Stomach (tissue), 9 donors: ENCODE measurements around the gene SCP2. TPM values are rescaled to one million over a fixed set of nuclear protein-coding genes. Genes with fewer than 3 reads are reported as not detected.
A peak's percentile ranks its signal among the peaks of the same experiment; 100 is the strongest.

Source experiments
- DNase-seq, 2 donors: peaks; one replicate each; pipeline versions ENCODE4 v3.0.0 to v3.0.0-alpha.2; 2013 to 2019
- H3K27ac ChIP-seq, 5 donors: fragments of 200-600 bp in 4 of 5; sonication (generic) in 4 of 5; one replicate each; pipeline ENCODE4 v1.5.1; 2013 to 2019; ENCODE audit warnings: mild to moderate bottlenecking in 1 of 5, moderate library complexity in 1 of 5
- H3K27me3 ChIP-seq, 3 donors: fragments of 200-600 bp; sonication (generic); one replicate each; pipeline ENCODE4 v1.5.1; 2017 to 2019; ENCODE audit warnings: mixed run types in 1 of 3
- H3K36me3 ChIP-seq, 4 donors: fragments of 200-600 bp; sonication (generic); 1 replicate in 3 of 4; 2 replicates in 1 of 4; pipeline ENCODE4 v1.5.1; 2016 to 2019
- H3K4me1 ChIP-seq, 4 donors: fragments of 200-600 bp; sonication (generic); one replicate each; pipeline ENCODE4 v1.5.1; 2016 to 2019
- H3K4me3 ChIP-seq, 4 donors: fragments of 200-600 bp; sonication (generic) in 3 of 4; one replicate each; pipeline ENCODE4 v1.5.1; 2016 to 2019; ENCODE audit warnings: mild to moderate bottlenecking in 1 of 4
- H3K9me3 ChIP-seq, 4 donors: fragments of 200-600 bp; sonication (generic); one replicate each; pipeline ENCODE4 v1.5.1; 2016 to 2019
- EP300 ChIP-seq: sonication (generic); formaldehyde crosslinking; IDR thresholded peaks from one replicate; pipeline ENCODE4 v1.6.1; 2017; ENCODE audit warnings: antibody characterized with exemption
- POLR2A ChIP-seq, 4 donors: fragments of 450-650 bp; IDR thresholded peaks; one replicate each; pipeline ENCODE4 v1.6.1; 2016; ENCODE audit warnings: antibody characterized with exemption in 4 of 4, control low read depth in 2 of 4, mild to moderate bottlenecking in 1 of 4, moderate library complexity in 1 of 4
- POLR2AphosphoS5 ChIP-seq, 3 donors: sonication (generic); formaldehyde crosslinking; IDR thresholded peaks; one replicate each; pipeline ENCODE4 v1.6.1; 2016; ENCODE audit warnings: antibody characterized with exemption in 3 of 3
- whole genome bisulfite sequencing, 5 donors: extraction: QIAGEN DNeasy Blood & Tissue Kit in 3 of 5; methylation state at CpG; one replicate each; pipeline versions ENCODE4 v1.1.5 to v1.1.7; 2013 to 2018; 5-methylcytosine and 5-hydroxymethylcytosine counted together
- intact Hi-C: fragments of 100-400 bp; cut with DNase I; formaldehyde crosslinking; loops from one replicate; pipeline ENCODE4 v1.15.1; 2023; ENCODE audit warnings: low total_unique reads
- polyA plus RNA-seq, 3 donors: library from polyadenylated mRNA; stranded (reverse); fragments of 200-250 nt; gene quantifications; one replicate each; pipeline ENCODE4 v1.2.3, GENCODE V29; 2013
- total RNA-seq, 5 donors: library from RNA; depleted of rRNA; stranded (reverse); fragments of >200 nt; gene quantifications; one replicate each; pipeline versions ENCODE4 v1.1.0 to v1.2.3, GENCODE V29; 2014 to 2016
- TF ChIP-seq, protein P1 (sequence below), 7 experiments: fragments of 450-650 bp in 4 of 7; fragments of 200-600 bp in 3 of 7; sonication (generic) in 3 of 7; IDR thresholded peaks; one replicate each; pipeline ENCODE4 v1.5.1; 2016 to 2019; ENCODE audit warnings: antibody characterized with exemption in 7 of 7, control low read depth in 2 of 7, mild to moderate bottlenecking in 1 of 7
- donor health status: healthy with polysubstance abuse.
- donor health status: Bipolar disorder and iron deficiency.
- donor health status: healthy.

The SCP2 gene
- total and polyA plus RNA-seq, 8 donors: 45.1 to 347 (median 97.0) TPM

DNA sequence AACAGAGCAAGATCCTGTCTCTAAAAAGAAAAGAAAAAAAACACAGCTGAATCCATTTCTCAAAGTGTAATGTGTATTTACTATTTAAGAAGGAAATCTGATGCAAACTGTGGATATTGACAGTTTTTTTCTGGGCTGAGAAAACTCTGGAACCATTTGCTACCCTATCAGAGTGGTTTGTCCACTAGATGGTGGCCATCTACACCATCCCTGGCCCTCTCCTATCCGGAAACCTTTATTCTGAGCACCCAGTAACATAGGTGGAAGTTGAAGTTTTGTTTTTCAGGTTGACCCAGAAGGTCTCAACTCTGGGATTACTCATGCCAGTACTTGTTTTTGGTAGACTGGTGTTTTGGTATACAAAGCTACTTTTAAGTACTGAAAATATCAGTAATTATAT lies 25.7 kb upstream of the SCP2 start:
- Histone ChIP-seq H3K4me3 (no peak overlapping the region), H3K9me3 (no peaks in the 10 kb centered on the region), H3K4me1 (peaks cover 0 to 15% (median 9%) of the 10 kb centered on the region in 4 donors), H3K27me3 (no peaks in the 10 kb centered on the region), H3K36me3 (peaks cover 0 to 46% (median 29%) of the 10 kb centered on the region in 4 donors), H3K27ac (no peak overlapping the region)
- 60 to 85% (median 73%) methylated on average over 1 of the region's 1 CpG for WGBS, 5 donors
- no peak for DNase-seq
- no peak for TF ChIP-seq POLR2A (IDR thresholded peaks at IDR 0.05)
- no peak for TF ChIP-seq EP300
- TF ChIP-seq, protein P1, sequence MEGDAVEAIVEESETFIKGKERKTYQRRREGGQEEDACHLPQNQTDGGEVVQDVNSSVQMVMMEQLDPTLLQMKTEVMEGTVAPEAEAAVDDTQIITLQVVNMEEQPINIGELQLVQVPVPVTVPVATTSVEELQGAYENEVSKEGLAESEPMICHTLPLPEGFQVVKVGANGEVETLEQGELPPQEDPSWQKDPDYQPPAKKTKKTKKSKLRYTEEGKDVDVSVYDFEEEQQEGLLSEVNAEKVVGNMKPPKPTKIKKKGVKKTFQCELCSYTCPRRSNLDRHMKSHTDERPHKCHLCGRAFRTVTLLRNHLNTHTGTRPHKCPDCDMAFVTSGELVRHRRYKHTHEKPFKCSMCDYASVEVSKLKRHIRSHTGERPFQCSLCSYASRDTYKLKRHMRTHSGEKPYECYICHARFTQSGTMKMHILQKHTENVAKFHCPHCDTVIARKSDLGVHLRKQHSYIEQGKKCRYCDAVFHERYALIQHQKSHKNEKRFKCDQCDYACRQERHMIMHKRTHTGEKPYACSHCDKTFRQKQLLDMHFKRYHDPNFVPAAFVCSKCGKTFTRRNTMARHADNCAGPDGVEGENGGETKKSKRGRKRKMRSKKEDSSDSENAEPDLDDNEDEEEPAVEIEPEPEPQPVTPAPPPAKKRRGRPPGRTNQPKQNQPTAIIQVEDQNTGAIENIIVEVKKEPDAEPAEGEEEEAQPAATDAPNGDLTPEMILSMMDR (IDR thresholded peaks at IDR 0.05): no peak
- TF ChIP-seq POLR2AphosphoS5 (IDR thresholded peaks at IDR 0.05): no peak
- intact Hi-C loops: no loop called here

DNA sequence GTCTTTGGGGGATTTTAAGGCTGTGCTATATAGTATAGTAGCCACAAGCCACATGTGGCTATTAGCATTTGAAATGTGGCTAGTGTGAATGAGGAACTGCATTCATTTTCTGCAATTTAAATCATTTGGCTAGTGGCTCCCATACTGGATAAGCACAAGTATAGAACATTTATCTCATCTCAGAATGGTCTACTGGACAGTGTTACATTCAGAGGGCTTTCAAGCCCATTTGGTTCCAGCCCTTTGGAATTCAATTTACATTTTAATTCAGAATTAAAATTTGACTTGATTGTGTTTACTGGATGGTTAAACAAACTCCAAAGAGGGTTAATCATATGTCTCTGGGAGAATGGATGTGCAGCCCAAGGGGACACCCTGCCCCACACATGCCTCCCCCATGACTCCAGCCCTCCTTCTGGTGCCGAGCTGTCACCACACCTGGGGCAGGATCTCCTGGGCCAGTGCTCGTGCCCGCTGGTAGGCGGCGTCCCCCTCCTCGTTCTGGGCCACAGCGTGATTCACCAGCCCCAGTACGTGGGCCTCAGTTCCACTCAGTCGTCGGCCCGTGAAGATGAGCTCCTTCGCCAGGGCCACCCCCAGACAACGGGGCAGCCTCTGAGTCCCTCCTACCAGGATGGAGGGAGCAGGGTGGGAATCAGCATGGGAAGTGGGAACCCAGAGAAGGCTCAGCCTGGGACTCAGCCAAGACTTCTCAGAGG lies 22.7 kb upstream of the SCP2 start:
- Histone ChIP-seq H3K36me3 (peaks cover 0 to 35% (median 25%) of the 10 kb centered on the region in 4 donors), H3K4me3 (no peak overlapping the region), H3K27ac (no peak overlapping the region), H3K4me1 (peaks cover 0 to 27% (median 11%) of the 10 kb centered on the region in 4 donors), H3K27me3 (no peaks in the 10 kb centered on the region), H3K9me3 (no peaks in the 10 kb centered on the region)
- DNase-seq: no peak
- no peak for TF ChIP-seq EP300
- TF ChIP-seq POLR2AphosphoS5 (IDR thresholded peaks at IDR 0.05): no peak
- TF ChIP-seq, protein P1 (IDR thresholded peaks at IDR 0.05): no peak
- TF ChIP-seq POLR2A (IDR thresholded peaks at IDR 0.05): no peak
- 92 to 96% (median 95%) methylated on average over 13 of the region's 13 CpGs for WGBS, 5 donors
- intact Hi-C loops: no loop called here

DNA sequence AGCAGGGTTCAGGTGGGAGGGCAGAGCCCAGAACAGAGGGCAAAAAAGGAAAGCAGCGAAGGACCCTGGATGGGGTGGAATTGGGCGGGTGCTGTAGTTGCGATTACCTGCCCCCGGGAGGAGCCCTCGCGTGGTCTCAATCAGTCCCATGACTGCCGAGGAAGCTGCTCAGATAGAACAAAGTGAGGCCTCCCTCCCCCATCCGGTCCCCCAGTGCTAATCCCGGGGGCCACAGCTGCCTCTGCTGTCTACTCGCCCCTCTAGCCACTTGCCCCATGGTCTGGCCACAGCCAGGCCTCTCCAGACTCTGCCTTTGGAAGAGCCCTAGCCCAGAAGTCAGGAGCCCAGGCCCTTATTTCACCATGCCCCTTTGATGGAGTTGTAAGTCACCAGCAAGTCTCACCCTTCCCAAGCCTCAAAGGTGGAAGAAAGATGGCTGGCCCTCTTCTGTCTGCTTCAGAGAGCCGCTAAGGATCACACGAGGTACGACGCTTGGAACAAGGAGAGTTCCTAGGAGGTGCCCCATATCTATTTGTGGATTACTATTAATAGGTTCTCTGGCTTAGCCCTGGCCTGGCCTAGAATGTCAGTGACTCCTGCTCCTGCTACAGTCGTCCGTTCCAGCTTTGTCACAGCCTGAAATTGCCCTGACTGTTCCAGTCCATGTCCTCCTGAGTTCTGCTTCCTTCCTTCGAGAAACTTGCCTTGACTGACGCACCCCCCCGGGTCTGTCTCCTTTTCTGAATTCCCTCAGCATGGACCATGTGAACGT lies 22.0 kb upstream of the SCP2 start:
- Histone ChIP-seq H3K4me1 (peaks cover 0 to 27% (median 11%) of the 10 kb centered on the region in 4 donors), H3K27me3 (no peaks in the 10 kb centered on the region), H3K27ac (peak overlapping the region in 2 of 5 donors; percentile 31 to 56), H3K4me3 (no peak overlapping the region), H3K36me3 (peaks cover 0 to 42% (median 25%) of the 10 kb centered on the region in 4 donors), H3K9me3 (no peaks in the 10 kb centered on the region)
- peak; percentile 29 to 37 for DNase-seq
- WGBS, 5 donors: 68 to 79% (median 75%) methylated on average over 17 to 20 of the region's 20 CpGs
- no peak for TF ChIP-seq EP300
- TF ChIP-seq, protein P1 (IDR thresholded peaks at IDR 0.05): peak in 3 of 7 experiments; percentile 16 to 24 (median 16)
- no peak for TF ChIP-seq POLR2AphosphoS5 (IDR thresholded peaks at IDR 0.05)
- intact Hi-C loops: no loop called here

DNA sequence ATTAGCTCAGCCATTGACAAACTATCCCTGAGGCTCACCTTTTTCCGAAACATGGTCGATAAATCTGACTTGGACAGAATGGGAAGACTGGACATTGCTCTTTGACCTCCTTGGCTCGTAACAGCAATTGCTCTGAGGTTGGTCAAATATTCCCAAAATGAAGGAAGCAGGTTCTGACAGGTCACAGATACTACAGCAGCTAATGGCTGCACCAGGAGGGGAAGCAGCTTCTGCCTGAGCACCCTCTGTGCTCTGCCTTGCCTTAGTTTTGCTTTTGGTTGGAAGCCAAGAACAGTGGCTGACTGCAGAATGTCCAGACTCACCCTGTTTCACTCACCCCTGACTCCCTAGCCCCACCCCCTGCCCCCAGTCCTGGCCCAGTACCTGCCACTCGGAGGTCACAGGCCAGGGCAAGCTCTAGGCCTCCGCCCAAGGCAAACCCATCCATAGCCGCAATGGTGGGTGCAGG lies 20.9 kb upstream of the SCP2 start:
- H3K27ac ChIP-seq: peak overlapping the region in 3 of 5 donors; percentile 15 to 56 (median 31)
- H3K4me1 ChIP-seq: peaks cover 0 to 27% (median 11%) of the 10 kb centered on the region in 4 donors
- peak in 1 of 2 donors; percentile 33 for DNase-seq
- TF ChIP-seq POLR2A (IDR thresholded peaks at IDR 0.05) (no peak), EP300 (no peak), POLR2AphosphoS5 (IDR thresholded peaks at IDR 0.05) (no peak)
- TF ChIP-seq, protein P1 (IDR thresholded peaks at IDR 0.05): no peak
- 61 to 85% (median 69%) methylated on average over 5 to 6 of the region's 6 CpGs for WGBS, 5 donors
- no peaks in the 10 kb centered on the region for H3K9me3 ChIP-seq
- intact Hi-C loops: no loop called here
- no peak overlapping the region for H3K4me3 ChIP-seq
- peaks cover 0 to 49% (median 31%) of the 10 kb centered on the region in 4 donors for H3K36me3 ChIP-seq
- no peaks in the 10 kb centered on the region for H3K27me3 ChIP-seq
